Hepatic stellate cell (primary cell): ENCODE data around the gene CYSTM1.
A peak's percentile ranks its signal among the peaks of the same experiment; 100 is the strongest.

Source experiments
- DNase-seq: peaks from one replicate; pipeline ENCODE4 v3.0.0; 2011; ENCODE audit warnings: low spot score

CYSTM1 gene

DNA sequence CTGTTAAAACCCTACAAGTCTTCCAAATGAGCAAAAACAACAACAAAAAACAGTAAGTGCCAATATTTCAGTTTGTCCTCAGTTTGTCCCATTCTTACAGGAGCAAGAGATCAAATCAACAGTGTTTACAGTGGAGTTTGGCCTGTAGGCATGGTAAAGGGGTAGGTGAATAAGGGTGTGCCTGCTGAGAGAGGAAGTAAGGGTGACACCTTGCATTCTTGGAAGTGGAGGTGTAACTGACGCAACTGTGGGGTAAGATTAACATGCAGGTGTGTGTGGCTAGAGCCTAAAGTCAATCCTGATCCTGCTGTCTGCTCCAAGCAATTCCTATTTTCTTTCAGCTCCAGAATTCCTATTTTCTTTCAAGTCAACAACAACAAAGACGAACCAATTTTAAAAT lies 84.5 kb downstream of the CYSTM1 start:
- DNase-seq: no peak

DNA sequence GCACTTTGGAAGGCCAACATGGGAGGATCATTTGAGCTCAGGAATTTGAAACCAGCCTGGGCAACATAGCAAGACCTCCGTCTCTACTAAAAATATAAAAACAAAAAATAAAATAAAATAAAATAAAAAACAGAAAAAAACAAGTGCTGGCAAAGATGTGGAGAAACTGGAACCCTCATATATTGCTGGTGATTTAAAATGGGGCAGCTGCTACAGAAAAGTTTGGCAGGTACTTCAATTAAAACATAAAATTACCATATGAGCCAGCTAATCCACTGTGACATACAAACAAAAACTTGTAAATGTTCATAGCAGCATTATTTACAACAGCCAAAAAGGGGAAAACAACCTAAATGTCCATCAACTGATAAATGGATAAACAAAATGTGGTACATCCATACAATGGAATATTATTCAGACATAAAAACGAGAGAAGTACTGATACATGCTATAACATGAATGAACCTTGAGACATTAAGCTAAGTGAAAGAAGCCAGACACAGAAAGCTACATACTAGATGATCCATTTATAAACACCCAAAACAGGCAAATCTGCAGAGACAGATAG lies 85.2 kb downstream of the CYSTM1 start:
- no peak for DNase-seq

GRCh38 chr5:140261403-140262171 lies 86.6 kb downstream of the CYSTM1 start:
- peak; percentile 85 for DNase-seq

DNA sequence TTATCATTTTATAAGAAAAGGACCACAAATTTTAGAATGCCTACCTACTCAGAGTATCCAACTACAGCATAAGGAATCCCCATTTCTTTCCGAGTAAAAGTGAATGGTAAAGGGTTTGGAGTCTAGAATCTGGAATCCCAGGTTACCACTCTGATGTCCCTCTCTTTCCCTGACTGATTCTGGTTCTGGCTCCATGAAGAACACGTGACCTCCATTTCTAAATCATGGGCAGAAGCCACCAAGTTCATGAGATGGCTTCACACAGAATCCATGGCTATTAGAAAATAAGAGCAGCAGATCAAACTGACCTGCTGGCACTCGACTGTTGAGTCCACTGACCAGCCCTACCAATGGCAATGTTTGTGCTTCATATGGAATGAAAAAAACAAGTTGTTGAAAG lies 87.2 kb downstream of the CYSTM1 start:
- no peak for DNase-seq

GRCh38 chr5:140262839-140263238 lies 87.9 kb downstream of the CYSTM1 start:
- DNase-seq: no peak

DNA sequence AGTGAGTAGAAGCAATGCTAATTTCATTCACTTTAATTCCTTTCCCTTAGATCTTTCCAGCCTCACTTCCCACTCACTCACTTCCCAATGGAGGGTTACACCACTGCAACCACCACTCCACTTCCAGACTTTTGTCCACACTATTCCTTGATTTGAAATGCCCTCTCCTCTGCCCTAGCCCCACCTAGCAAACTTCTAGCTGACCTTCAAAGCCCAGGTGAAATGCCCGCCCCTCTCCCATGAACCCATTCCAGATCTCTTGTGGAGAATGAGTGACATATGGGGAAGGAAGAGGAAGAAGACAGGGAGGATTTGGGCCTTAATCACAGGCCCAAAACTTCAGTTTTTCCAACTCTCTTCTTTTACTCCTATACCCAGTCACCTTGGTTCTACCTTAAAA lies 90.9 kb downstream of the CYSTM1 start:
- DNase-seq: no peak

DNA sequence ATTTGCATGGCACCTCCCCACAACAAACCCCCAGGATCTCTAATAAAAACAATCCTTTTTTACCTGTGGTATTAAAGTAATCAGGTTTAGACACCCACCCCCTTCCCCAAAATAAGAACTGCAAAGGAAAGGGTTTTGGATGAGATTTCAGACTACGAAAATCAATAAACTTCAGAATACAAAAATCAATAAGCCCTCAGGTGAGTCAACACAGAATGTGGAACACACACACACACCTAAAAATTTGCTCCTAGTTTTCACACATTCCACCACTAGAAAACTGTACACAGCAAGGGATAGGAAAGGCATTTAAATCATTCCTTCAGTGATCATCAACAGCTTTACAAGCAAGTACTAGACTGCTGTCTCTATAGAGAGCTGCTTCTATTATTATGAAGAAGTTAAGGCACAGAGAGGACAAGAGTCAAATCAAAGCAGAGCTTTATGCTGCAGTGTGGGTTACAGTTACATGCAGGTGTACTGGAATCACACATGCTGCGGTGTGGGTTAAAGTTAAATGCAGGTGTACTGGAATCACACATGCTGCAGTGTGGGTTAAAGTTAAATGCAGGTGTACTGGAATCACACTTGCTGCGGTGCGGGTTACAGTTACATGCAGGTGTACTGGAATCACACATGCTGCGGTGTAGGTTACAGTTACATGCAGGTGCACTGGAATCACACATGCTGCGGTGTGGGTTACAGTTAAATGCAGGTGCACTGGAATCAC lies 91.6 kb downstream of the CYSTM1 start:
- DNase-seq: no peak

DNA sequence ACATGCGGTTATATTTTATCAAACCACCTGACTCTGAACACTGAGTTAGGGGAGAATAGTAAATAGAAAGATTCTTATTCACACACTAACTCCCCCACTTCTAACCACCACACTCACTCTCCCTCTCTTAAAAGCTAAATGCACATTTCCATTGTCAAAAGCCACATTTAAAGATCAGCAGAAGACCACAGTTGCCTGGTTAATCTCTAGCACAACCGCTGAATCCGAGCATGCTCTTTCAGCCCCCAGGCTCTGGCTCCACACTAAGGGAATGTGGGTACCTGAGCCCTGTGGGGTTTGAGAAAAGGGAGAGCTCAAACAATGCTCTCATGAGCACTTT lies 92.2 kb downstream of the CYSTM1 start:
- DNase-seq: no peak

- no peak for DNase-seq
Measured at GRCh38 chr5:140267559-140268018, 92.6 kb downstream of the CYSTM1 start.

DNA sequence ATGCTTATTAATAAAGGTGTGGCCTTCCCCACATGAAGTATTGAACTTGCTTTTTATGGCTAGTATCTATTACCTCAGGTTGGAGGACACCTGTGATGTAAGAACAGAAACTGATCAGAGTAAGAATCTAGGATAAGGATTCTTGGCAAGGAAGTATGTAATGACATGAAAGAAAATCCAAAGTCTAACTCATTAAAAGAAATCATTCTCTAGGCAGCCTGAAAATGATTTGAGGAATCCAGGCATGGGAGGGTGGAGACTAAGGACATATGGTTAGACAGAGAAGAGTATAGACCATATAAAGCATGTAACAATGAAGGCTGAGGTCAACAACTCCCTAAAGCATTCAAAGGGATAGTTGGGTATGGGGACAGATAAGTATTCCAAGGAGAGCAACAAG lies 95.0 kb downstream of the CYSTM1 start:
- DNase-seq: no peak

GRCh38 chr5:140273401-140273877 lies 98.5 kb downstream of the CYSTM1 start:
- no peak for DNase-seq

DNA sequence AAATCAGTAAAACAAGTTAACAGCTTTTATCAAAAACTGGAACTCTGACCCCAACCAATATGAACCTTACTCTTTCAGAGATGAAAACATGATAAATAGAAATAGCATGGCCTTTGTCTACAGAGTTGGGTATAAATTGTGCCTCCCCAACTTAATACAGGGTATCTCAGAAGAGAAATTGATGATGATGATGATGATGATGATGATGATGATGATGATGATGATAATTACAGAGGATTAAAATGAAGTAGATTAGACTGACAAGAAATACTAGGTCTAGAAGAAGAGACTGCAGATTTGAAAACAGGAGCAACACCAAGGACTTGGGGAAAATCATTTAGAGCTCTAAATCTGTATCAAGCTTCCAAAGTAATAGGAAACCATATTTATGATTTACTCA lies 100.8 kb downstream of the CYSTM1 start:
- no peak for DNase-seq

- no peak for DNase-seq
Measured at GRCh38 chr5:140282266-140282665, 107.3 kb downstream of the CYSTM1 start.

DNA sequence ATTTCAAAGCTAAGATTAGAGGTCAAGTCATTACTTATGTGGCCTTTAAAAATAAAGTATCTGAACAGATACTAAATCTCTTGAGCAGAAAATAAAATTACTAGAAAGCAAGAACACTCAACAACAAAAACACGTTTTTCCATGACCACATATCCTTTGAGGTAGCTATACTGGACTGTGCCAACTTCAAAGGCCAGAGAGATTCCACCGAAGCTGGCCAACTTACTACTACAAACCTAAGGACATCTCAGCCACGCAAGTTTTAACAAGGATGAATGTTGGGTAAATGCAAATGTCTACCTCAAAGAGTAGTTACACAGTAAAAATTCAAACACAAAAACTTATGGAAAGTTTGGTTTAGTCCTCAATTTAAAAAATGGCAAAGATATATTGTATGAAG lies 109.0 kb downstream of the CYSTM1 start:
- DNase-seq: no peak

DNA sequence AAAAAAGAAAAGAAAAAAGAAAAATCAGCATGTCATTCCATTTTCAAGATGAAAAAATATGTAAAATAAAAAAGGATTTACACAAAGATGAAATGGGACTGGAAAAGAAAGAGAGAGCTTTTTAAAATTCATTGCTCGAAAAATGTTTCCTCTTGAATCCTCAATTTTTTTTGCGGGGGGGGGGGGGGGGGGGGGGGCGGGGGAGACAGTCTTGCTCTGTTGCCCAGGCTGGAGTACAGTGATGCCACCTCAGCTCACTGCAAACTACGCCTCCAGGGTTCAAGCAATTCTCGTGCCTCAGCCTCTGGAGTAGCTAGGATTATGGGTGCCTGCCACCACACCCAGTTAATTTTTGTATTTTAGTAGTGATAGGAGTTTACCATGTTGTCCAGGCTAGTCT lies 111.4 kb downstream of the CYSTM1 start:
- DNase-seq: no peak

GRCh38 chr5:140287801-140288521 lies 113.0 kb downstream of the CYSTM1 start:
- no peak for DNase-seq

GRCh38 chr5:140292212-140293036 lies 117.4 kb downstream of the CYSTM1 start:
- DNase-seq: no peak
